NCI-H2196 treated with DMSO at 0.1 percent for 48 hours (cell line): ENCODE results near the gene GPAM.
"Not testable (repeated sequence)": the region's sequence is repeated elsewhere in the genome, so short reads cannot be mapped to it uniquely, and the experiment has no call there.

Source experiments
- DNase-seq: peaks from one replicate; lab custom pipeline; 2025; ENCODE audit not compliant: unreplicated experiment; lab: John Stamatoyannopoulos, UW

Gene GPAM

DNA sequence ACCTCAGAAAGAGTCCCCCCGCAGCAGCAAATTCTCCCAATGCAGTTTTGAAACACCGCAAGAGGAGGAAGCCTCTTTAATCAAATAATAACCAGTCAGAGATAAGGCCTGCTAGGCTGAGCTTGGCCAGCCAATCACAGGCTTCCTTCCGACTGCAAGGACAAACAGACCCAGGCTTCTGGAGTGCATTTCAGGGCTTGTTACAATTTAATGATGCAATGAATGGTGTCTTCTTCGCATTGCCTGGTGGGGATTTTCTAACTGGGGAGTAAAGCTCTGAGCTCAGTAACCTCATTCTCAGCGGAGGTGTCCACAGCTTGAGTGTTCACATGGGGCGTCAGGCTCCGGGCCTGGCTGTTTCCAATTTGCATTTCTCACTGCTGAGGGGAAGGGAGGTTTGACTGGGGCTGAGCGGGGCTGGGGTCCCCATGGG is 31.8 kb upstream of the GPAM start:
- DNase-seq, result no peak

DNA sequence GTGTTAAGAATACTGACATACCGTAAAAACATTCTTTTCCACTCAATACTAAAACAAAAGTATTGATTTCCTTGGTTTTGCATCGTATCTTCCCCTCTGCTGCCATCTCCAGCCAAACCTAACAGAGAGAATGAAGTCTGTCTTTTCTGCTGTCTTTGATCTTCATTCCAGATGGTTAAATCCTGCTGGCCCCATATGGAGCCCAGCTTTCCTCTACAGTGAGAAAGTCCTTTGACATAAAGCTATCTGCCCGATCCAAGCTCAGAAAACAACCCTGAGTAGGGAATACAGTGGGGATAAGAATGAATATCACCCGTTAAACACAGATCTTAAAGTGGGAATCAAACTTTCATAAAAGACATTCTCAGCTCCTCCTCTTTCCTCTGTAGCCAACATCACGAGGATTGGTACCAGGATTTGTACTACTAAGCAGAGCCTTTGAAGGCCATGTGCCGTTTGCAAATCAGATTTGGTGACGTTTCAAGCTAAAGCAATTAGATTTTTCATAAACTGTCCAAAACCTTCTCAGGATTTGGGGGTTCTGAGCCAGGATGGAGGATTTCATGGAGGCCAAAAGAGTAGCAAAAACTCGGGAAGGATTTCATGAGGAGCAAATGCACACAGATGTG is 30.8 kb upstream of the GPAM start:
- DNase-seq, result no peak

DNA sequence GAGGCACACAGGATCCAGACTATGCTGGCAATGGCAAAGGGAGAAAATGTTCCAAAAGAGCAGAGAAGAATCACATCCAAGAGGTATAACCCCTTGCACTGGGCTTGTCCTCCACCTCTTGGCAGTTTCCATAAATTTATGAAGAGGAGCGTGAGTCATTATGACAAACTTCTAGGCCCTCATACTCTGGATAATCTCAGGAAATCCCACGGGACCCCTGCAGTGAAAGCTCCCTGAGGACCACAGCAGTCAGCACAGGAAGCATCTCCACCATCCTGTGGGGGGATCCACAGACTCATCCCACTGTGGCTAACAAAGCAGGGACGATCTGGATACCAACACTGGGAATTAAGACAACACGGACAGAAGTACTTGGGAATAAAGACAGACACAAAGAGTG is 30.3 kb upstream of the GPAM start:
- no peak for DNase-seq

DNA sequence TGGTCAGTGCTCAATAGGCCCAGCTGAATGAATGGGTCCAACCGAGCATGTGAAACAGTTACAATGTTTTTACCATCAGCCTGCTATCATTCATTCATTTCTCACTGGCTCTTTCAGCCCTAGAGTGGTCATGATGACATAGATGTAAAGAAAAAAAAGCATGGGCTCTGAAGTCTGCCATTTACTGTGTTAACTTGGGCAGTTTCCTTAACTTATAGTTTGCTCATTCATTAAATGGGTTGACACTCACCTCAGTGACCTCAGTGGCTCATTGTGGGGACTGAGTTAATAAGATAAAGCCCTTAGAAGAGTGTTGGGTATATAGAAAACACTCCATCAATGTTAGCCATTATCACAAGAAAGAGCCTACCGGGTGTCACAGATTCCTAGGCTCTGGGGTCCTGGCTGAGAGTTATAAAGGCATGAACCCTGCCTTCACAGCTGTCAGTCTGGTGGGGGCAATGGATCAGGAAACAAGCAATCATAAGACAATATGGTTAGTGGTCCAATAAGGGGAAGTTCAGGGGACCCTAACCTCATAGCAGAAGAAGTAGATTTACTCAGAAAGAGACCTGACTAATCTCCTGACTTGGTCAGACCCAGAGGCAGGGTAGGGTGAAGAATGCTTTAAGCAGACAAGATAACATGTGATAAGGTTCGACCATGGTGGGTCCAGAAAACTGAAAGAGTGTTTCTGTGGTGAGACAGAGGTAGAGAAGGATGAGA is 29.7 kb upstream of the GPAM start:
- DNase-seq, result no peak

DNA sequence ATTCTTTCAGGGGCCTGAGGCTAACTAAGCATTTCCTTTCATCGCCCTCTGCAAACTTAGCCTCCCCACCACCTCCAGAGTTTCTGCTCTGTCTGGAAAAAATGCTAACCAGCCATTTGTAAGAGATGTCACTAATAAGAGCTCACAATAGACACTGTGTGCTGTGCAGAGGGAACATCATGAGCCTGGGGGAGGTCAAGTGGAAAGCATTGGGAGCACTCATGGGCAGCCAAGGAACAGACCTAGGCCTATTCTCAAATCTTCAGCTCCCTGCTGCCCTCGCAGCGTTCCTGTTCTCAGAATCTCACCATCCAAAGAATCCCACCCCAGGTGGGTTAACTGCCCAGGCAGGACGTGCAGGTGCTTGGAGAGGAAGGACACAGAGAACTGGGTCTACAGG is 27.1 kb upstream of the GPAM start:
- DNase-seq, result no peak

DNA sequence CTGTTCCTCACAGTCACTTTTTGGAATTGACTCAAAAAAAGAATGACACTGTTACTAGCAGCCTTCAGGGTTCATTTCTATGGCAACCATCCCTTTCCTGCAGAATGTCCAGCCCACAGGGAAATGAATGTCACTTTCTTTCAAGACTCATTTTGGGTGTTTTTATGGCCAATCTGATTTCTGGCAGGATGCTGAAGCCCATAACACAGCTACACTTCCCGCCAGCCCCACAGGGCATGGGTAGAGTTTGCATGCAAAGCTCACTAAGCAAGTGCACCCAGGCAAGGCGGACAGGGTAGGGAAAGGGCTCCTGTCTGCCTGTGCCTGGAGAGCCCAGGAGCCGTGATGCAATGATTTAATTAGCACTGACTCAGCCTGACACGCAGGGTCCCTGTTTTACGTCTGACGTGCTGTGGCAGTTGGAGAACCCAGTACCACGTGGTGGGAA is 26.1 kb upstream of the GPAM start:
- no peak for DNase-seq

DNA sequence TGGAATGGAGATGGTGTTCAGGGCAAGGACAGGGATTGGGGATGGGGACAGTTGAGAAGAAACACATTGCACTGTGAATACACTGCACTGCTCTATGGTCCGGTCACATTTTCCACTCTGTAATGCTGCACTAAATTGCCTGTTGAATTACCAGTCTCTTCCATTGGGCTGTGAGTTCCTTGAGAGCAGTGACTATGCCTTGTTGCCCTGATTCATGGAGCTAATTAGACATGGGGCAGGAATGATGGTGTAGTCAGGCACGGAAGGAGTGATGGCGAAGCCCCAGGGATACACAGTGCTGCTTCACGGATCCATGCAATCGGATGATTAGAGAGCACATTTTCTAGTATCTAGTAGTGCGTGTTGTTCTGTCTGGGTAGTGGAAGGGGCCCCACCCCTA is 25.4 kb upstream of the GPAM start:
- no peak for DNase-seq

DNA sequence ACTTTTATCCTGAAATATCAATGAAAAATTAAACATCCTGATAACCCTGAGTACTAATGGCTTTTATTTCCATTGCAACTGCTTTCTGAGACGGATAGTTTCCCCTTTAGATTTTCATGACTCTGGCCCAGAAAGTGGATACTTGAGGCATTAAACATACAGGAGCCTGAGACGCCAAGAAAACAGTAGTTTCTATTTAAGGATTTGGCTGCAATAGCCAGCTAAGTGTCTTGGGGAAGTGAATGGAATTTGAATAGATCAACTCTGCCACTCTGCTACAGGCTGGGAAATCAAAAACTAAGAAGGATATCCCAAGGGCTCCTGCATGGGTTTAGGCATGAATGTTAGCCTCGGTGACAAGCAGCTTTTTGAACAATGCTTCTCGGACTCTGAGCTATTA is 24.7 kb upstream of the GPAM start:
- no peak for DNase-seq

DNA sequence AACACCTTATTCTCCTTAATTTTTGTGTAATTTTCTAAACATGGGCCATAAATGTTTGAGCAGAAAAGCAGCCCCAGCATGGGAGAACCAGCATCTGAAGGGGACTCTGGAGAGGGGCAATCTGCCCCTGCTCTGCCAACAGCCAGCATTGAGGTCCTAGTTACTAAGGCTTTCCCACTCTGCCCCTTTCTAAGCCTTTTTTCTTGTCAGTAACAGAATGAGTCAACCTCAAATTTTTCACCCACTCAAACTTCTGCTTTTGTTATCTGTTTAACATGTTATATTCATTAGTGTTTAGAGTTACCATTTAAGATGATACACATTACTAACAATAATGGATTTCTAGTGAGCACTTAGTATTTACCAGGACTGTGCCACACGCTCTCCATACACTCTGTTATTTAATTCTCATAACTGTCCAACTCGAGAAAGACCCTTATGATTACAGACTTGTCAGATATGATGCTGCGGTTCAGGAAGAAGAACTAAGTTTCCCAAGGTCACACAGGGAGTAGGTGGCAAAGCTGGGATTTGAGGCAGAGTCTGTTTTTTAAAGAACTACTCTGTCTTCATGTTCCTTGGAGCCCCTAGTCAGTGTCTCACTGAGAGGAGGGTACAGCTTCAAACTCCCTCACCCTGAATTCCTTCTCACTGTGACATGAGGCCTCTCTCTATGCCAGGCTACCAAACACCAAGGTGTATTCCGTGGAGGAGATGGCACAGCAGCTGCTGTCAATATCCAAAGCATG is 19.9 kb upstream of the GPAM start:
- DNase-seq, result no peak

DNA sequence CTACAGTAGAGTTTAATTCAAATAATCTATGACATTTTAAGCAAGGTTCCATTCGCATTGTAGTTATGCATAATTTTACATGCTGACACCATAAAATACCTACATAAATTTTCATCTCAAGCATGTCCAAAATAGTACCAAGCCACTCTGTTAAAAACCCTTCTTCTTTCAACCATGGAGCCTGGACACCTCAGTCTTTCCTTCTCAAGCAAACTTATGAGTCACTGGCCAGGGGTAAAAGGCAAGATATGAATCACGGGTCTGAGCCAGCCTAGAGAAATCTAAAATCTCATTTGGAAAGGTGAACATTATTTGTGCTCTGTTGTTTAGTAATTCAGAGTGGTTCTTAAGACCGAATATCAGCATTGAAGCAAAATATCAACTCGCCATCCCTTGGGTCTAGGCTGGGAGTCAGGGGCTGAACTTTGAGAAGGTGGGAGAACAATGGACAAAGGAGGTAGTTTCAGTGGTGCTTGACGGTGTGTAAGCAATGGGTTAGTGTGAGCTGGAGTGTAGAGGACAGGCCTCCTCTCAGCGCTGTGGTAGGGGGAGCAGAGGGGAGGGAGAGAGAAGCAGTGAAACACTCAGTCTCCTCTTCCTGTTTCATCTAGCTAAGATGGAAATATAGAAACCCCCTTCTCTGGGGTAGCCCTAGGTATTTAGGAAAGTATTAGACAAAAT is 19.1 kb upstream of the GPAM start:
- no peak for DNase-seq

DNA sequence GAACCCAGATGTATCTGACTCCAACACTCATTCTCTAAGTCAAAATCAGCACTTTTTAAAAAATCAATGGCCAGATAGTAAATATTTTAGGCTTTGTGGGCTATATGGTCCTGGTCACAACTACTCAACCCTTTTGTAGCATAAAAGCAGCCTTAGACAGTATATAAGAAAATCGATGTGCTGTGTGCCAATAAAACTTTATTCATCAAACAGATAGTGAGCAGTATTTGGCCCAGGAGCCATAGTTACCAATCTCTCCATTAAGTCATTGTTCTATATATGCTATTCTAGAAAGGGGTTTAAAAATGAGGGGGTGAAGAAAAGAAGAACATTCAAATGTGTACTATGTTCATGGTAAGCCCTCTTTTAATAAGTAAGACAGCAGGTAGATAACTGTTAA is 18.5 kb upstream of the GPAM start:
- no peak for DNase-seq

DNA sequence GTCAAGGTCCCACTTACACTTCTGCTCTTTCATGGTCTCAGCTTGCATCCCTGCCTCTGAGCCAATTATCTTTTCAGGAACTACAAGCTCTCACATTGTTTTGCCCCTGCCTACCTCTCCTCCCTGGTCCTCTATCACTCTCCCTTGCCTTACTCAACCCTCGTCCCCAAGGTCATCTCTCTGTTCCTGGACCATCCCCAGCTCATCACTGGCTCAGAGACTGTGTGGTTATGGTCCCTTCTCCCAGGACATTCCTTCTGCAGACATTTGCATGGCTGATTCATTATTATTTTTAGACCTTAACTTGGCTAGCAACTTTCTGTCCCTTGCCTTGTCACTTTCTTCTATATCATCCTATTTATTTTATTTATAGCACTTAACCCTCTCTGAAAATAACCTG is 17.8 kb upstream of the GPAM start:
- no peak for DNase-seq

DNA sequence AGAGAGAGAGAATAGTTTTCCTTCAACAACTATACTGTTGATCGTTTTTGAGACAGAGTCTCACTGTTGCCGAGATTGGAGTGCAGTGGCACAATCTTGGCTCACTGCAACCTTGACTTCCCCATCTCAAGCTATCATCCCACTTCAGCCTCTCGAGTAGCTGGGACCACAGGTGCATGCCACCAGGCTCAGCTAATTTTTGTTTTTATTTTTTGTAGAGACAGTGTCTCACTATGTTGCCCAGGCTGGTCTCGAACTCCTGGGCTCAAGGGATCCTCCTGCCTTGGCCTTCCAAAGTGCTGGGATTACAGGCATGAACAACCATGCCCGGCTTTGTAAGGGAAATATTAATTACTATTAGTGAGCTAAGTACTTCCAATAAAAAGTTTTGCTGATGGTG is 16.7 kb upstream of the GPAM start:
- DNase-seq, result not testable (repeated sequence)

DNA sequence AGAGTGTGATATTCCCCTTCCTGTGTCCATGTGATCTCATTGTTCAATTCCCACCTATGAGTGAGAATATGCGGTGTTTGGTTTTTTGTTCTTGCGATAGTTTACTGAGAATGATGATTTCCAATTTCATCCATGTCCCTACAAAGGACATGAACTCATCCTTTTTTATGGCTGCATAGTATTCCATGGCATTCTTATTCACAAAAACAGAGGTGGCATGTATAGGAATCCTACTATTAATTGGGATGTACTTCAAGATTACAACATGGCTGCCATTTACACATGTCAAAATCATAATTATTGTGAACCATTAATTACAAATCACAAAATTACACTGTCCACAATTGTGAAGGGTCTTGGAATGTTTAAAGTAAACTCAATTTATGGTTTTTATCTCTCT is 14.1 kb upstream of the GPAM start:
- DNase-seq, result not testable (repeated sequence)

DNA sequence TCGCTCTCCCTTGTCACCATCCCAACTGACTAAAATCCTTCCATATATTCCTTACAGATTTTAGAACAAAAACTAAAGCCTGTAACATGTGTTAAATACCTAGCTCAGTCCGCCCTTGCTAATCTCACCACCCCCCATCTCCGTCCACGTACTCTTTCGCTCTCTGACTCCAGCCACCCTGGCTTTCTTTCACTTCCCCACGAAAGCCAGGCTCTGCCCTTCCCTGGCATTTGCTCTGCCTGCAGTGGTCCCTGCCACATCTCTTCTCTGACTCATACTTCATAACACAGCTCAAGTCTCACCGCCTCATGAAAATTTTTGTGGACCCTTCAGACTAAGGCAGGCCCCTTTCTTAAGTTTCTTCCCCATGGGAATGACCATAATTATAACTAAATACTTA is 11.7 kb upstream of the GPAM start:
- no peak for DNase-seq

DNA sequence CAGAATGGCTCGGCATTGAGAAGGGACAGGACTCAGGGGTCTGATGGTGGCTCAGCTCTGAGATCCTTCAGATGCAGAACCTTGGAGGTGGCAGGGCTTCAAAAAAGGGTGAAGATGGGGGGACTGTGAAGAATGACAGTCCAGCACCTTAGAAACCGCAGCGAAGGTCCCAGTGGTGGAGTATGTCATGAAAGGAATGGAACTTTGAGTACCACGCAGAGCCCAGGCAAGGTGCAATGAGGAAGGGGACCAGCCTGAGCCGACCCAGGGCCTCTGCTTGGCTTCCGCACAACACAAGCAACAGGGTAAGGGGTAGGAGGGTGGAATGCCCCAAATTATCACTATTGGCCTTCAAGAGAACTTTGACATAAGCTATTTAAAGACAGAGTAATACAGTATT is 8.2 kb upstream of the GPAM start:
- no peak for DNase-seq

DNA sequence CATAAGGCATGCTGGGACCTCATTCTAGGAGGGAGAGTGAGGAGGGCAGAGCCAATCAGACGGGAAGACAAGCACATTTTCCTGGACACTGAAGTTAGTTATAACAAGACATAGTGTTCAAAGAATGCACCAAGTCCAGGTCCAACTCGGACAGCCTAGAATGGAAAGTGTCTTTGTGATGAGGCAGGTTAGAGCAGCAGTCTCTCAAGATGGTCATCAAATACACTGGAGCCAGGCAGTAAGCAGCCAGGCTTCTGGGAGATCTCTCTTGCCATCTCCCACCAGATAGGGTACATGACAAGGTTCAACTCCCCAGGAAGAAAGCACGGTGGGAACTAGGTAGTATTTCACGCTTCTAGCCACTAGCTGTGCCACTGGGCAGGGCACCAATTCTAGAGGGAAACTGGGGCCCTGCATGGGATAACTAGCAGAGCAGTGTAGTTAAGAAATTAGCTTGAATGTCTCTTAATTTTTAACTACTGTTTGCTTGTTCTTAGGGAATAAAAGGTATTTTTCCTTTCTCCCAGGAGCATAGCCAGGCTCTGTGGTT is 7.6 kb upstream of the GPAM start:
- DNase-seq, result no peak

DNA sequence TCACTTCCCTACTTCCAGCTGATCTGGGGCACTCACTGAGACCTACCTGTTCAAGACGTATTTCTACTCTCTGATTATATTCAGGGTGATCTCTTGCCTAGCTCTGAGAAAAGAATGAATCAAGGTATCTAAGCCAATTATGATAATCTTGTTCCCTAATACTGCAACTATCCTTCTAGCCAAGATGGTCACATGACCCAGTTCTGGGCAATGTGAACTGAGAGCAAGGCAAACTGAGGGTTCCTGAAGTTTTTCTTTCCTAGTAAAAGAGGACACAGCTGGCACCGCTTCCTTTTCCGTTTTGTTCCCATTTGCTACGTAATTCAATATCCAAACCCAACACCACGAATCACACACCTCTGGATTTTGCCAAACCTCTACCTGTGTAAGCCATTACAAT is 5.9 kb upstream of the GPAM start:
- no peak for DNase-seq

DNA sequence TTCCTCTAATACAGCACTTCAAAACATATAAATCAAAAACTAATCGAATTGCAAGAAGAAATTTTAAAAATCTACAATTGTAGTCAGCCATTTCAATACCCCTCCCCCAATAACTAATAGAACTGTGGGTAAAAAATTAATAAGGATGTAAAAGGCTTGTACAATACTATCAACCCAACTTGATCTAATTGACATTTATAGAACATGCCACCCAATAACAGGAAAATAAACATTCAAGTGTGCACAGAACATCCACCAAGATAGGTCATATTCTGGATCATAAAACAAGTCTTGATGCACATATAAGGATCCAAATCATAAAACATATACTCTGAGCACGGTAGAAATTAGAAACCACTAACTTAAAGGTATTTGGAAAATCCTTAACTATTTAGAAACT is 4.0 kb upstream of the GPAM start:
- DNase-seq, result no peak

DNA sequence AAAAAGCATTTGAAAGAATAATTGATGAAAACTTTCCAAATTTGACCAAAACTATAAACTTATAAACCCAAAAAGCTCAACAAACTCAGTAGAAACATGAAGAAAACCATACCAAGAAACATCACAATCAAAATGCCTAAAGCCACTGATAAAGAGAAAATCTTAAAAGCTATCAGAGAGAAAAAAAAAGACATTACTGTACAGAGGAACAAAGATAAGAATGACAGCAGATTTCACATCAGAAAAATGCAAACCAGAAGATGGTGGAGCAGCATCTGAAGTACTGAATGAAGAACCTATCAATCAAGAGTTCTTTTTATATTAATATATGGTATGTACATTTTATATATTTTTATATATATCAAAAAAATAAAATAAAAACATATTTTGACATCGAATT is 2.4 kb upstream of the GPAM start:
- no peak for DNase-seq

DNA sequence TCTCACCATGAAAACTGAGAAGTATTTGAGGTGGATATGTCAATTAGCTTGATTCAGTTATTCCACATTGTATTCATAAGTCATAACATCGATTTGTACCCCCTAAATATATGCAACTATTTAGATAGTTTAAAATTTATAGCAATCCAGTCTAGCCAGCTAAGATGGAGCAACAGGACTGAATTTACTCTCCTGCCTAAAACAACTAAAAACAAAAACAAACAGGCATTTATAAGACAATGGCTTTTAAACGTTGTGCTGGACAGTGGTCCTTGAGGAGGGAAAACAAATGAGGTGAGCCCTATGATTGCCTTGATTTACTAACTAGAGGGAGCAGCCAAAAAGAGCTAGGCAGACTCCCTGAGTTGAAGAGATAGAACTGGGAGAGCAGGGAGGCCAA is 814 bp upstream of the GPAM start:
- DNase-seq, result no peak

DNA sequence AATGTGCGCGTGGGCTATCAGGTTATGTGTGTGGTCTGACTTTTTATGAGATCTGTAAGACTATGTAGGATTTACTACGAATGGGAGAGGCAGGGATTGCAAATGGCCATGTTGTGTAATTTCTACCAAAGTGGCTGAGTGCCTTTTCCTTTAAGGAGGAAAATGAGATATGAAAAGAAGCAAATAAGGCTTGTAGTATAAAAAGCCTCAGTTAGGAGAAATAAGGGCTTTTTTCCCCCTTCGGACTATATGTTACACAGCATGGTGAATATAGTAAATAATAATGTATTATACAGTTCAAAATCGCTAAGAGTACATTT is 447 bp upstream of the GPAM start:
- no peak for DNase-seq
